Esophagus muscularis mucosa (tissue), 4 donors: ENCODE results near the gene ITPR1.

Experiments used
- EP300 ChIP-seq: sonication (generic); formaldehyde crosslinking; IDR thresholded peaks from one replicate; pipeline ENCODE4 v1.6.1; 2017; ENCODE audit warnings: antibody characterized with exemption
- POLR2A ChIP-seq: fragments of 450-650 bp; IDR thresholded peaks from one replicate; pipeline ENCODE4 v1.6.1; 2017; ENCODE audit warnings: antibody characterized with exemption, moderate library complexity, mild to moderate bottlenecking, low read depth
- POLR2AphosphoS5 ChIP-seq, 2 donors: sonication (generic); formaldehyde crosslinking; IDR thresholded peaks; one replicate each; pipeline ENCODE4 v1.6.1; 2017; ENCODE audit warnings: antibody characterized with exemption in 2 of 2
- TF ChIP-seq, protein P1 (sequence below), 3 experiments: fragments of 200-600 bp in 2 of 3; fragments of 450-650 bp in 1 of 3; sonication (generic) in 2 of 3; IDR thresholded peaks; one replicate each; pipeline ENCODE4 v1.5.1; 2017 to 2019; ENCODE audit warnings: antibody characterized with exemption in 3 of 3, mild to moderate bottlenecking in 2 of 3, moderate library complexity in 1 of 3

DNA sequence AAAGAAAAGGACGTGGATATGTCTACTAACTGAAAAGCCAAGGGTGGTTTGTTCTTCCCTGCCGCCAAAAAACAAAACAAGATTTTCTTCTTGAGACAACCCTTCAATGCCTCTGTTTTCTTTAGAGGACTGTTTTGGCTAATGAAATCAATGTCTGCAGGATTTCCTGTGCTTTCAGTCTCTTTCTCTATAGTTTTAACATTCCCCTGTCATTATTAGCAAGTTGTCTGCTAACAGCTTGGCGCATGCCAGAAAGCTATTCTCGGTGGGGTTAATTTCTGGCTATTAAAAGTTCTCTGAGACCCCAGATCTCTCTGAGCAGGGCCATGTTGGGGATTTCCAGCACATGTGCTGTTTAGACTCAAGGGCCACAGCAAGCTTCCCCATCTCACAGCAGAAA is 56.7 kb downstream of the ITPR1 start:
- TF ChIP-seq, protein P1, sequence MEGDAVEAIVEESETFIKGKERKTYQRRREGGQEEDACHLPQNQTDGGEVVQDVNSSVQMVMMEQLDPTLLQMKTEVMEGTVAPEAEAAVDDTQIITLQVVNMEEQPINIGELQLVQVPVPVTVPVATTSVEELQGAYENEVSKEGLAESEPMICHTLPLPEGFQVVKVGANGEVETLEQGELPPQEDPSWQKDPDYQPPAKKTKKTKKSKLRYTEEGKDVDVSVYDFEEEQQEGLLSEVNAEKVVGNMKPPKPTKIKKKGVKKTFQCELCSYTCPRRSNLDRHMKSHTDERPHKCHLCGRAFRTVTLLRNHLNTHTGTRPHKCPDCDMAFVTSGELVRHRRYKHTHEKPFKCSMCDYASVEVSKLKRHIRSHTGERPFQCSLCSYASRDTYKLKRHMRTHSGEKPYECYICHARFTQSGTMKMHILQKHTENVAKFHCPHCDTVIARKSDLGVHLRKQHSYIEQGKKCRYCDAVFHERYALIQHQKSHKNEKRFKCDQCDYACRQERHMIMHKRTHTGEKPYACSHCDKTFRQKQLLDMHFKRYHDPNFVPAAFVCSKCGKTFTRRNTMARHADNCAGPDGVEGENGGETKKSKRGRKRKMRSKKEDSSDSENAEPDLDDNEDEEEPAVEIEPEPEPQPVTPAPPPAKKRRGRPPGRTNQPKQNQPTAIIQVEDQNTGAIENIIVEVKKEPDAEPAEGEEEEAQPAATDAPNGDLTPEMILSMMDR (IDR thresholded peaks at IDR 0.05): no peak
- no peak for TF ChIP-seq POLR2A
- no peak for TF ChIP-seq EP300
- TF ChIP-seq POLR2AphosphoS5 (IDR thresholded peaks at IDR 0.05): no peak
